Measurements from ENCODE around the gene IL31.

GRCh38 chr12:122145505-122146330 lies 28.3 kb downstream of the IL31 start:
- TF ChIP-seq POLR2A (IDR thresholded peaks at IDR 0.05) (no peak), POLR2AphosphoS5 (IDR thresholded peaks at IDR 0.05) (no peak), CTCF (IDR thresholded peaks at IDR 0.05) (no peak)

Data from prostate gland (tissue), 2 donors.